OCI-LY7 (cell line): ENCODE data around the gene BICD2.

Experiments
- CTCF ChIP-seq: fragments of 200-600 bp; sonication (generic); conservative IDR thresholded peaks from 2 replicates; pipeline ENCODE4 v1.5.1; 2014; ENCODE audit warnings: mild to moderate bottlenecking, antibody characterized with exemption, low read length, moderate library complexity, mixed read lengths
- EZH2phosphoT487 ChIP-seq: fragments of 200-600 bp; sonication (generic); IDR thresholded peaks from 2 replicates; pipeline ENCODE4 v1.6.1; 2018; ENCODE audit warnings: low read depth, borderline replicate concordance, mild to moderate bottlenecking, mixed run types, antibody characterized with exemption, low read length, moderate library complexity, mixed read lengths

GRCh38 chr9:92807031-92807756 lies 42.6 kb upstream of the BICD2 start:
- TF ChIP-seq CTCF (no peak), EZH2phosphoT487 (no peak)
